H9 (cell line): Measurements from ENCODE around the gene ADAM22. TPM values are rescaled to one million over a fixed set of nuclear protein-coding genes. Genes with fewer than 3 reads are reported as not detected.

Experiments used
- DNase-seq: peaks from one replicate; pipeline ENCODE4 v3.0.0-alpha.2; 2017
- H2AFZ ChIP-seq: one replicate; pipeline ENCODE4 v1.6.1; 2013; ENCODE audit warnings: mild to moderate bottlenecking, low read length, control low read depth, moderate library complexity
- H2AK5ac ChIP-seq: 2 replicates; pipeline ENCODE4 v1.6.1; 2013; ENCODE audit warnings: low read length, control low read depth, mixed read lengths; ENCODE audit not compliant: insufficient read length
- H2BK120ac ChIP-seq: one replicate; pipeline ENCODE4 v1.6.1; 2013; ENCODE audit warnings: low read depth, mild to moderate bottlenecking, low read length, control low read depth, inconsistent platforms; ENCODE audit not compliant: poor library complexity, severe bottlenecking
- H2BK12ac ChIP-seq: 2 replicates; pipeline ENCODE4 v1.6.1; 2013; ENCODE audit warnings: low read length, control low read depth, mixed read lengths, low read depth; ENCODE audit not compliant: insufficient read length
- H2BK15ac ChIP-seq: 2 replicates; pipeline ENCODE4 v1.6.1; 2013; ENCODE audit warnings: low read depth, low read length, control low read depth
- H2BK20ac ChIP-seq: one replicate; pipeline ENCODE4 v1.6.1; 2013; ENCODE audit warnings: low read depth, mild to moderate bottlenecking, low read length, control low read depth, inconsistent platforms; ENCODE audit not compliant: poor library complexity, severe bottlenecking
- H2BK5ac ChIP-seq: 2 replicates; pipeline ENCODE4 v1.6.1; 2013; ENCODE audit warnings: low read length, control low read depth, mixed read lengths; ENCODE audit not compliant: insufficient read length
- H3K14ac ChIP-seq: 2 replicates; pipeline ENCODE4 v1.6.1; 2013; ENCODE audit warnings: low read length, control low read depth; ENCODE audit not compliant: insufficient read depth
- H3K18ac ChIP-seq: 2 replicates; pipeline ENCODE4 v1.6.1; 2013; ENCODE audit warnings: low read depth, mild to moderate bottlenecking, mixed read lengths, low read length, control low read depth; ENCODE audit not compliant: insufficient read length
- H3K23ac ChIP-seq: 2 replicates; pipeline ENCODE4 v1.6.1; 2013; ENCODE audit warnings: low read length, control low read depth, mixed read lengths, low read depth; ENCODE audit not compliant: insufficient read length
- H3K23me2 ChIP-seq: 2 replicates; pipeline ENCODE4 v1.6.1; 2013; ENCODE audit warnings: low read depth, mild to moderate bottlenecking, mixed read lengths, low read length, control low read depth; ENCODE audit not compliant: insufficient read length, poor library complexity, severe bottlenecking
- H3K27ac ChIP-seq: 2 replicates; pipeline ENCODE4 v1.5.1; 2013; ENCODE audit warnings: low read length, control low read depth, mixed read lengths, low read depth; ENCODE audit not compliant: insufficient read length
- H3K27me3 ChIP-seq: 2 replicates; pipeline ENCODE4 v1.6.1; 2013; ENCODE audit warnings: low read length, control low read depth, inconsistent platforms; ENCODE audit not compliant: insufficient read depth
- H3K4ac ChIP-seq: 2 replicates; pipeline ENCODE4 v1.6.1; 2013; ENCODE audit warnings: low read depth, mild to moderate bottlenecking, control low read depth, inconsistent platforms, low read length, moderate library complexity
- H3K4me1 ChIP-seq: 2 replicates; pipeline ENCODE4 v1.6.1; 2013; ENCODE audit warnings: low read length, control low read depth, inconsistent platforms; ENCODE audit not compliant: insufficient read depth
- H3K4me2 ChIP-seq: 2 replicates; pipeline ENCODE4 v1.6.1; 2013; ENCODE audit warnings: low read length, control low read depth, mixed read lengths; ENCODE audit not compliant: insufficient read length, insufficient read depth
- H3K56ac ChIP-seq: 2 replicates; pipeline ENCODE4 v1.6.1; 2013; ENCODE audit warnings: low read depth, mild to moderate bottlenecking, mixed read lengths, low read length, control low read depth; ENCODE audit not compliant: insufficient read length
- H3K79me1 ChIP-seq: 2 replicates; pipeline ENCODE4 v1.6.1; 2013; ENCODE audit warnings: low read depth, mild to moderate bottlenecking, moderate library complexity, low read length, control low read depth, inconsistent platforms; ENCODE audit not compliant: insufficient read depth, poor library complexity, severe bottlenecking
- H3K79me2 ChIP-seq: 2 replicates; pipeline ENCODE4 v1.6.1; 2013; ENCODE audit warnings: low read length, control low read depth, inconsistent platforms; ENCODE audit not compliant: insufficient read depth
- H3K9ac ChIP-seq: 2 replicates; pipeline ENCODE4 v1.6.1; 2013; ENCODE audit warnings: low read length, control low read depth, mixed read lengths; ENCODE audit not compliant: insufficient read length; ENCODE audit errors: extremely low read depth
- H3K9me3 ChIP-seq: one replicate; pipeline ENCODE4 v1.6.1; 2013; ENCODE audit warnings: low read depth, low read length, inconsistent platforms; ENCODE audit not compliant: control insufficient read depth
- H3T11ph ChIP-seq: one replicate; pipeline ENCODE4 v1.6.1; 2013; ENCODE audit warnings: mild to moderate bottlenecking, low read length, control low read depth, inconsistent platforms
- H4K20me1 ChIP-seq: one replicate; pipeline ENCODE4 v1.6.1; 2013; ENCODE audit not compliant: control insufficient read depth, insufficient read length, insufficient read depth
- H4K5ac ChIP-seq: 2 replicates; pipeline ENCODE4 v1.6.1; 2013; ENCODE audit warnings: low read depth, mild to moderate bottlenecking, mixed read lengths, low read length, control low read depth; ENCODE audit not compliant: insufficient read length
- H4K8ac ChIP-seq: replicated peaks from 2 replicates; pipeline ENCODE4 v1.6.1; 2013; ENCODE audit warnings: low read length, control low read depth, mixed read lengths, low read depth; ENCODE audit not compliant: insufficient read length
- H4K91ac ChIP-seq: 2 replicates; pipeline ENCODE4 v1.6.1; 2013; ENCODE audit warnings: low read depth, mild to moderate bottlenecking, moderate library complexity, mixed read lengths, low read length, control low read depth; ENCODE audit not compliant: insufficient read length
- H3K27ac Mint-ChIP-seq, 3 experiments: 2 replicates in 2 of 3; 3 replicates in 1 of 3; pipeline ENCODE4 v1.8.0; 2020 to 2021; ENCODE audit warnings: mixed read lengths in 3 of 3, mild to moderate bottlenecking in 1 of 3, moderate library complexity in 1 of 3
- H3K27me3 Mint-ChIP-seq: 2 replicates; pipeline ENCODE4 v1.8.0; 2021; ENCODE audit warnings: low read depth, mild to moderate bottlenecking, moderate library complexity, mixed read lengths
- H3K36me3 Mint-ChIP-seq, 3 experiments: 2 replicates in 2 of 3; 3 replicates in 1 of 3; pipeline ENCODE4 v1.8.0; 2020 to 2021; ENCODE audit warnings: low read depth in 3 of 3, mixed read lengths in 3 of 3; ENCODE audit not compliant: insufficient read depth in 1 of 3
- H3K4me1 Mint-ChIP-seq, 2 experiments: 2 replicates each; pipeline ENCODE4 v1.8.0; 2020; ENCODE audit warnings: mixed read lengths in 2 of 2
- H3K4me3 Mint-ChIP-seq, 2 experiments: 2 replicates in 1 of 2; 3 replicates in 1 of 2; pipeline ENCODE4 v1.8.0; 2020 to 2021; ENCODE audit warnings: mild to moderate bottlenecking in 2 of 2, mixed read lengths in 2 of 2, moderate library complexity in 1 of 2
- H3K9me3 Mint-ChIP-seq, 2 experiments: 2 replicates in 1 of 2; 3 replicates in 1 of 2; pipeline ENCODE4 v1.8.0; 2020; ENCODE audit warnings: mild to moderate bottlenecking in 2 of 2, mixed read lengths in 2 of 2, moderate library complexity in 1 of 2
- WGBS: extraction: QIAGEN DNeasy Blood & Tissue Kit; methylation state at CpG from one replicate; pipeline ENCODE4 v1.1.7; 2013; ENCODE audit warnings: missing lambda C conversion rate, low lambda C conversion rate, mixed read lengths; ENCODE audit not compliant: insufficient read length; ENCODE audit errors: extremely low coverage; 5-methylcytosine and 5-hydroxymethylcytosine counted together
- total RNA-seq: library from RNA; stranded (reverse); gene quantifications from 2 replicates; pipeline ENCODE4 v1.2.1, GENCODE V29; 2021
- TF ChIP-seq, protein P1 (sequence below): fragments of 200-600 bp; sonication (generic); conservative IDR thresholded peaks from 3 replicates; pipeline ENCODE4 v1.8.0; 2021; ENCODE audit warnings: antibody characterized with exemption, mild to moderate bottlenecking

The ADAM22 gene
- total RNA-seq, 1 experiment from 2014 or later = 8.7 TPM

DNA sequence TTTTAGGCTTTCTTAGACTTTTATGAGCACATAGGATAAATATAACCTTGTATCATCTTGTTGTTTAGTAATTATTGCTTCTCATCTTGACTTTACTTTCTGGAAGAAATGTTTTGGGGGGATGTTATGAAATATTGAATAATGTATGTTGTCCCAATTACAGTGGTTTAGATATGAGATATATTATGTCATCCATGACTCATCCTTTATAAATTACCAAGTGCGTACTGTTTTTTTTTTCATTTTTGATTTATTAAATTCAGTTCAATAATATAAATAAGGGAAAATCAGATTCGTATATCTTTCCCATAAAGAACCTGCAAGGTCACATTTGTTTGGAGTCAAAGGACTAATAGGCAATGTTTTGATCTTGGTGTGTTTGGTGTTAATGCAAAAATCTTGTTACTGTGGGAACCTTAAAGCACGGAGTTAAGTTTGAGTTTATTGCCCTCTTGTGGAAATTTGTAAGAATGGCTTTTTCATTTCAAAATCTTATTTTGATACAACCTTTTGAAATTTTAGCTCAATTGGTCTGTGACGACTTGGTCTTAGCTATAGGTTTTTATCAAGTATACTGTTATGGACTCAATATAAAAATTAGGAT lies 177.2 kb downstream of the ADAM22 start:
- H4K8ac ChIP-seq = no peak overlapping the region
- Mint-ChIP-seq H3K4me3 (no peak overlapping the region), H3K27ac (no peak overlapping the region), H3K27me3 (no peaks in the 10 kb centered on the region), H3K36me3 (peaks cover 2 to 11% (median 5%) of the 10 kb centered on the region in 3 experiments; a peak in 5 of 7 replicates), H3K9me3 (no peaks in the 10 kb centered on the region), H3K4me1 (peaks cover 23 to 27% of the 10 kb centered on the region in 2 experiments)
- H2BK5ac ChIP-seq = no peak overlapping the region
- no peaks in the 10 kb centered on the region for H3K23me2 ChIP-seq
- no peak for DNase-seq
- H3K79me1 ChIP-seq = no peaks in the 10 kb centered on the region
- H3K18ac ChIP-seq = no peak overlapping the region
- no peak overlapping the region for H3K9ac ChIP-seq
- H3K4ac ChIP-seq = no peak overlapping the region
- TF ChIP-seq, protein P1, sequence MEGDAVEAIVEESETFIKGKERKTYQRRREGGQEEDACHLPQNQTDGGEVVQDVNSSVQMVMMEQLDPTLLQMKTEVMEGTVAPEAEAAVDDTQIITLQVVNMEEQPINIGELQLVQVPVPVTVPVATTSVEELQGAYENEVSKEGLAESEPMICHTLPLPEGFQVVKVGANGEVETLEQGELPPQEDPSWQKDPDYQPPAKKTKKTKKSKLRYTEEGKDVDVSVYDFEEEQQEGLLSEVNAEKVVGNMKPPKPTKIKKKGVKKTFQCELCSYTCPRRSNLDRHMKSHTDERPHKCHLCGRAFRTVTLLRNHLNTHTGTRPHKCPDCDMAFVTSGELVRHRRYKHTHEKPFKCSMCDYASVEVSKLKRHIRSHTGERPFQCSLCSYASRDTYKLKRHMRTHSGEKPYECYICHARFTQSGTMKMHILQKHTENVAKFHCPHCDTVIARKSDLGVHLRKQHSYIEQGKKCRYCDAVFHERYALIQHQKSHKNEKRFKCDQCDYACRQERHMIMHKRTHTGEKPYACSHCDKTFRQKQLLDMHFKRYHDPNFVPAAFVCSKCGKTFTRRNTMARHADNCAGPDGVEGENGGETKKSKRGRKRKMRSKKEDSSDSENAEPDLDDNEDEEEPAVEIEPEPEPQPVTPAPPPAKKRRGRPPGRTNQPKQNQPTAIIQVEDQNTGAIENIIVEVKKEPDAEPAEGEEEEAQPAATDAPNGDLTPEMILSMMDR = peak; percentile 80
- no peaks in the 10 kb centered on the region for H3K9me3 ChIP-seq
- H2BK120ac ChIP-seq = no peak overlapping the region
- H2BK12ac ChIP-seq = no peak overlapping the region
- no peak overlapping the region for H4K5ac ChIP-seq
- H3K79me2 ChIP-seq = no peaks in the 10 kb centered on the region
- no peaks in the 10 kb centered on the region for H3K27me3 ChIP-seq
- no peaks in the 10 kb centered on the region; the same call in 1 of the 2 replicates for H3K4me1 ChIP-seq
- H3K27ac ChIP-seq = no peak overlapping the region
- H3K4me2 ChIP-seq = no peak overlapping the region
- no peak overlapping the region for H4K91ac ChIP-seq
- no peak overlapping the region for H2AK5ac ChIP-seq
- H2BK20ac ChIP-seq = no peak overlapping the region
- no peak overlapping the region for H2BK15ac ChIP-seq
- no peak overlapping the region for H2AFZ ChIP-seq
- H3K56ac ChIP-seq = no peak overlapping the region
- no peak overlapping the region for H3T11ph ChIP-seq
- WGBS = no CpG with 5 or more reads among the region's 4 CpGs
- H3K14ac ChIP-seq = no peak overlapping the region
- H3K23ac ChIP-seq = no peak overlapping the region
- no peaks in the 10 kb centered on the region for H4K20me1 ChIP-seq
